CD4-positive, alpha-beta T cell treated with Interferon alpha-2 for 1 hour (primary cell): ENCODE measurements around the gene RCC2.
A peak's percentile ranks its signal among the peaks of the same experiment; 100 is the strongest.

ENCODE experiments used
- DNase-seq, 2 donors: peaks; one replicate each; pipeline ENCODE4 v3.0.0-alpha.2; 2020 to 2022

RCC2 gene

GRCh38 chr1:17370618-17371017, 68.9 kb downstream of the RCC2 start:
- DNase-seq, result no peak

- DNase-seq, result no peak
These were observed 70.0 kb downstream of the RCC2 start for GRCh38 chr1:17369466-17369865.

GRCh38 chr1:17365293-17365692, 74.2 kb downstream of the RCC2 start:
- peak; percentile 3 to 8 for DNase-seq

- DNase-seq, result no peak
These were observed 75.7 kb downstream of the RCC2 start for GRCh38 chr1:17363771-17364170.

- DNase-seq, result no peak
These were observed 76.1 kb downstream of the RCC2 start for GRCh38 chr1:17363351-17363750.

- DNase-seq, result no peak
These were observed 77.8 kb downstream of the RCC2 start for GRCh38 chr1:17361687-17362086.

GRCh38 chr1:17360272-17360956, 79.1 kb downstream of the RCC2 start:
- no peak for DNase-seq

GRCh38 chr1:17359808-17360207, 79.7 kb downstream of the RCC2 start:
- DNase-seq, result no peak

GRCh38 chr1:17359031-17359430, 80.4 kb downstream of the RCC2 start:
- no peak for DNase-seq

- no peak for DNase-seq
These were observed 80.9 kb downstream of the RCC2 start for GRCh38 chr1:17358557-17358956.
